Stimulated activated CD8-positive, alpha-beta memory T cell treated with anti-CD3 and anti-CD28 coated beads, Interleukin-15, amount 100 ng/mL, for 1 hour (primary cell): ENCODE data around the gene PPP1R13L.

Experiments used
- DNase-seq: peaks from one replicate; pipeline ENCODE4 v3.0.0-alpha.2; 2020; ENCODE audit warnings: low read depth

The PPP1R13L gene

DNA sequence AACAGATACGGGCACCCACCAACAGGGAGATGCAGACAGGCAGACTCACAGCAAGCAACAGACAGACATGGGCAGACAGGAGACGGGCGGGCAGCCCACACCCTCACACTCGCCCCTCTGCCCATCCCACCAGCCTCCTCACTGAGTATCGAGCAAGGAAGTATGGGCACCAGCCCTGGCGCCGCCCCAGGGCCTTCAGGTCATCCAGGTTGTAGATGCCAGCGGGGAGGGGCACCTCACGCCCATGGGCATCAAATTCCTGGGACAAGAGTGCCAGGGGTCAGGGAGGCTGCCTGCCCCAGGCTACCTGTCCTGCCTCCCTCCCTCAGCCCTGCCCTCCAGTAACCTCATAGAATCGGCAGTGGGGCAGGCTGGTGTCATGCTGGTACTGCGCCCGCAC, 40.2 kb downstream of the PPP1R13L start:
- DNase-seq, result no peak

DNA sequence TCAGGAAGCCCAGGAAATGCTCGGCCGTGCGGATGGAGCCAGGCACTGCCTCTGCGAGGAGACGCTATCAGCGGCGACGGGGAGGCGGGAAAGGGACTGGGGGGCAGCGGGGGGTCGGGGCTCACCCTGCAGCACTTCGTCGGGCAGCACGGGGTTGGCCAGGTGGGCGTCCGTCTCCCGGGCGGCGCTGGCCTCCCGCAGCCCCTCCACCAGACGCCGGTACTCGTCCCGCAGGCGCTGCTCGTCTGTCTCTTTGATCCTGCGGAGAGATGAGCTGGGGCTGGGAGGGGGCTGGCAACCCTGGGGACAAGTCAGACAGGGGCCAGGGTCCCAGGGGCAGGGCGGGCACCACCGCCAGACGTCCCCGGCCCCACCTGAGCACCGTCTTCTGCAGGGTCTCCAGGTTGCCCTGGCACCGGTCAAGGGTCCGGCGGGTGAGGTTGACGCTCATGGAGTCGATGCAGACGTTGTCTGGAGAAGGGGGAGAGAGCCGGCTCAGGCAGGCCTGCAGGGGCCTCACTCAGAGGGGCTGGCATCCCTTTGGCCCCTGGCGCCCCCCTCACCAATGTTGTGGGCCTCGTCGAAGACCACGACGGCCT, 40.9 kb downstream of the PPP1R13L start:
- no peak for DNase-seq

DNA sequence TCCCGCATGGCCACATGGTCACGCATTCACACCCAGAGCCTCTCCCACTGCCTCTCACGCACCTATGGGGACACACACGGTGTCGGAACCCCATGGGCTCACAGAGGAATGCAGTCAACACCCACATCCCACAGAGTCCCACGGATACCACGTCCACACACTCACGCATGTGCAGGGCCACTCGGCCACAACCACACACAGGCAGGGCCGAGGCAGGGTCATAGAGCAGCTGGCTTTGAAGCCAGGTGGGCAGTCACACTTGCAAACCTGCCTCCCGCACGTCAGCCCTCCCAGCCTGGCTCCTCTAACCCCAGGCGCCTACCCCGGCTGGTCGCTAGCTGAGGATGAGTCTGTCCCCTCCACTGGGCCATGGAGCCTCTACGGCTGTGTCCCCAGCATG, 42.6 kb downstream of the PPP1R13L start:
- no peak for DNase-seq

GRCh38 chr19:45361608-45362007, 43.3 kb downstream of the PPP1R13L start:
- no peak for DNase-seq

DNA sequence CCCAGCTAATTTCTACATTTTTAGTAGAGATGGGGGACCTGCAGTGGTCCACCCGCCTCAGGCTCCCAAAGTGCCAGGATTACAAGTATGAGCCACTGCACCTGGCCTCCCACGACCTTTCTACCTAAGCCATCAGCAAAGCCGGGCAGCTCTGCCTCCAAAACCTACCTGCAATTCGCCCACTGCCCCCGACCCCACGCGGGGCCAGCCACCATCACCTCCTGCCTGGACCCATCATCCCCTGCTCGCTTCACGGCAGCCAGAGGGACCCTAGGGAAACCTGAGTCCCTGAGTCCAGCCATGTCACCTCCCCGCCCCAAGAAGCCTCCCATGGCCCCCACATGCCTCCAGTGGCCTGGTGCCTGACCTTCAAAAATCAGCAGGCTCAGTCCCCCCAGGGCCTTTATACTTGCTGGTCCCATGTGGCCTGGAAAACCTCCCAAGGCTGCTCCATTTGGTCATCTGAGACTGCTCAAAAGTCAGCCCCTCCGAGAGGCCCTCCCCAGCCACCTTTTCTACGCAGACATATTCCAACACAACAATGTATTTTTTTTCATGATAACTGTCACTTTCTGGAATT, 46.6 kb downstream of the PPP1R13L start:
- DNase-seq, result no peak

DNA sequence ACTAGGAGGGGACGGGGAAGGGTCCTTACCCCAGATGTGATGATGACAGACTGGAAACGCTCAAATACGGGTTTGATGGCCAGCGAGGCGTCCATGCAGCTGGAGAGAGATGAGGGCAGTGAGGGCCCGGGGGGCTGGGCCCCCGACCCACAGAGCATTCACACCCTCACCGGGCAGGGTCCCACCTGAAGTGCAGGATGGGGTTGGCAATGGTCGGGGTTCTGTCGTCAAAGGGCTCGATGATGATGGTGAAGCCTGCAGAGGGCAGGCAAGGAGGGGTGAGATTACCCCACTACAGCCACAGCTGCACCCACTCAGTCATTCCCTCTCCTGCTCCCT, 47.5 kb downstream of the PPP1R13L start:
- no peak for DNase-seq

GRCh38 chr19:45356760-45357444, 48.0 kb downstream of the PPP1R13L start:
- no peak for DNase-seq

DNA sequence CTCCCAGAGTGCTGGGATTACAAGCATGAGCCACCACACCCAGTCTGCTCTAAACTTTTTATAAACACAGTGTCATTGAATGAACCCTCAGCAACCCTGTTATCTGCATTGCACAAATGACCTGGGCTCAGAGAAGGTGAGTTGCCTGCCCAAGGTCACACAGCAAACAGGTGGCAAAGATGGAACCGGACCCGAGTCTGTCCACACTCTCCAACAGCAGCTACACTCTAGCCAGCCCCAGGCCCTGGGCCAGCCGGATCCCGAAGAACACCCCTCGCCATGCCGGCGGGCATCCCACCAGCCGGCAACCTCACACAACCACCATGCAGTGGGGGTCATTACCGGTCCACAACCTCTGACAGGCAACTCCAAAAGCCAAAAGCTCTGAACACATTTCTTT, 49.0 kb downstream of the PPP1R13L start:
- DNase-seq, result no peak

DNA sequence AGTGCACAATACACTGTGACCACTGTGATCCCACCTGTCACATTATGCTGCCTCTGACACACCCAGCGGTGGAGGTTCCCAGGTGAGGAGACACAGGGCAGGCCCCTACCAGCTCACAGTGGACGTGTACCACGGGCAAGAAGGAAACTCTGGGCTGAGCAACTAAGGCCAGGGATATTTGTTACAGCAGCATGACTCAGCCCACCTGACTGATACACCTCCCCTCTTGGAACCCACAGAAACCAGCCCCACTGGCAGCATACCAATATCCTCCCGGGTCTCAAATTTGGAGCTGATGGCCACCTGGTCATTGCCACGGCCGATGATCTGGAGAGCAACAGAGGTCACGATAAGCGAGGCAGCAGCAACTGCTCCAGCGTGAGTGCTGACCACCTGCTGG, 49.5 kb downstream of the PPP1R13L start:
- DNase-seq, result no peak

- DNase-seq, result no peak
Measured at GRCh38 chr19:45354241-45354842, 50.5 kb downstream of the PPP1R13L start.

DNA sequence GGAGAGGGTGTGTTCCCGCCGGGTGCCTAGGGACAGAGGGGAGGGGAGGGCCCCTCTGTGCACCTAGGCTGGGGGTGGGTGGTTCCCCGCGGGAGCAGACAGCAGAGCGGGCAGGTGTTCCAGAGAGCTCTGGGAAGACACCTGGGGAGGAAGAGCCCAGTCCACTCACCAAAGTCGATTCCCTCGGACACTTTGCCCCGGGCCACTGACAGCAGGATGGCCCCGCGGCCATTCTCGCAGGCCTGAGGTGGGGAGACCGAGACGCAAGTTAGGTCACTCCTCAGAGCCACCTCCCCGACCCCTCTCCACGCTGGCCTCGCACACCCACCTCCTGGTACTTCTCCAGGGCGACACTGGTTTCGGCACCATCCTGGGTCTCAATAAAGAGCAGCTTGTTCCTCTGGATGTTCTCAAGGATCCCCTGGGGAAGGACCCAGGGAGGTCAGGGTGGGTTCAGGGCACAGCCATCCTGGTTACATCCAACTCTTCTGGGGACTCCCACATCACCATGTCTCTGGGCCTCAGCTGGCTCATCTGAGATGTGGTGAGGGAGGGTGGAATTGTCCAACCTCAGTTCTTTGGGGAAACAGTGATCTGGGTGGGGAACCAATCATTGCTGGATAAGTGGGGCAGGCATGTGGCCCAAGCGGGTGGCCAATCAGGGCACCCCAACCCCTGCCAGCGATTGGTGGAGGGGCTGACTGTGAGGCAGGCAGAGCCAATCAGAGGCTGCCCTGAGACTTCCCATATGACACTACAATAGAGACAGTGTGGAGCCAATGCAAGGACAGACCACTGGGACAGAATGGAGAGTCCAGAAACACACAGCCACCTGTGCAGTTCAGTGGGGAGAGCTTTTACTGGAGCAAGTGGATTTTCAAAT, 51.7 kb downstream of the PPP1R13L start:
- no peak for DNase-seq

- no peak for DNase-seq
Measured at GRCh38 chr19:45352471-45352870, 52.4 kb downstream of the PPP1R13L start.

GRCh38 chr19:45352062-45352461, 52.8 kb downstream of the PPP1R13L start:
- DNase-seq, result no peak

DNA sequence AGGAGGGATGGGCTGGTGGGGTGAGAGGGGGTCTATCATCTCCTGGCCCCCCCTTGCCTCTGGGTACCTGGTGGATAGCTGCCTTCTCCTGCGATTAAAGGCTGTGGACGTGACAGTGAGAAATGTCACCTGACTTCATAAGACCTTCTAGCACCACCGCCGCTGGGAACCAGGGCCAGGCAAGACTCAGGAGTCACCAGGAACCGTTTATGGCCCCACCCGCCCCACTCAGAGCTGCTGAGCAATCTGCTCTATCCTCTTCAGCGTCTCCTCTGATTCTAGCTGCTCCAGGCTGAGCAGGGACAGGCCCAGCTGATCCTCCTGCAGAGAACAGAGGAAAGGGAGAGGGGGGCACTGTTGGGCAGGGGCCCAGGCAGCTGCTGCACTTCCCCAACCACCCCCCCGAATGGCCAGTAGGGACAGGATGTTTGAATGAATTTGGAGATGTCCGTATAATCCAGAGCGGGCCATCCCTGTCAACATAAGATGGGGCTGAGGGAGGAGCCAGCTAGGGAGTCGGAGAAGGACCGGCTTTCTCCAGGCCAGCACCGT, 53.4 kb downstream of the PPP1R13L start:
- no peak for DNase-seq

GRCh38 chr19:45350477-45351058, 54.3 kb downstream of the PPP1R13L start:
- DNase-seq, result no peak

DNA sequence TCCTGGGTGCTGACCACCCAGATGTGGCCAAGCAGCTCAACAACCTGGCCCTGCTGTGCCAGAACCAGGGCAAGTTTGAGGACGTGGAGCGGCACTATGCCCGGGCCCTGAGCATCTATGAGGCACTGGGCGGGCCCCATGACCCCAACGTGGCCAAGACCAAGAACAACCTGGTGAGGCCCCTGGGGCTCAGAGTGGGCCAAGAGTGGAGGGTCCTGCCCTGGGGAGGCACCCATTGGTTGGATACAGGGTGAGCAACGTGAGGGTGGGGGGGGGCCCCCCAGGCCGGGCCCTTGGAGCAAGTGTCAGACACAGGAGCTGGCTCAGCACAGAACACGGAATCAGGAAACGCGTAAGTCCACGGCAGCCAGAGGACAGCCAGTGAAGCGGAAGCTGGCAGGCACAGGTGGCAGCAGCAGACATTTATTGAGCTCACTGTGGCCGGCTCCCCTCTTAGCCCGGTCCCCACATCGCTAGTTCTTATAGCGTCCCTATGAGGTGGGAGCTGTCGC, 55.4 kb downstream of the PPP1R13L start:
- DNase-seq, result no peak

- DNase-seq, result no peak
Measured at GRCh38 chr19:45349126-45349415, 55.8 kb downstream of the PPP1R13L start.

DNA sequence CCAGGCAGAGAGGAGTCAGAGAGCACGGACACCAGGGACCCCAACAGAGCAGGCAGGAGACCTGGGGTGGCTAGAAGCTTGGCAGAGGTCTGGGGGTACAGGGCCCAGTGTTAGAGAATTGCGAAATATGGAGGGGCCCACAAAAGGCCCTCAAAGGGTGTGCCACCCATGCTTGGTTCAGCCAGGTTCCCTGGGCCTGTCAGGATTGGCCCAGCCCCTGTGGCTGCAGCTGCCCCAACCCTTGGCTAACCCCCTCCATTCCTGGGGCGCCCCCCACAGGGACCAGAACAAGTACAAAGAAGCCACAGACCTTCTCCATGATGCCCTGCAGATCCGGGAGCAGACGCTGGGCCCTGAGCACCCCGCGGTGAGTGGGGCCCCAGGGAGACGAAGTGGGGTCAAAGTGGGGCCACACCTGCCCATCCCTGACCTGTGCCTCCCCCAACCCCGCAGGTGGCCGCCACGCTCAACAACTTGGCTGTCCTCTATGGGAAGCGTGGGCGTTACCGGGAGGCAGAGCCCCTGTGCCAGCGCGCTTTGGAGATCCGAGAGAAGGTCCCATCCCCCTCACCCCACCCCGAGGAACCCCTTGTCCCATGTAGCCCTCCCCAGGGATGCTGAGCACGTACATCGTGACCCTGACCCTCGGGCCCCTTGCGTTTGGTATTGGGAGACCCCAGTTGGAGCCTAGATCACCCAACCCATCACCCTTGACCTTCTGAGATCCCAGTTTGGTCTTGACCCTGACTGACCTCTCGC, 56.3 kb downstream of the PPP1R13L start:
- DNase-seq, result no peak

GRCh38 chr19:45347570-45348366, 57.1 kb downstream of the PPP1R13L start:
- DNase-seq, result no peak

DNA sequence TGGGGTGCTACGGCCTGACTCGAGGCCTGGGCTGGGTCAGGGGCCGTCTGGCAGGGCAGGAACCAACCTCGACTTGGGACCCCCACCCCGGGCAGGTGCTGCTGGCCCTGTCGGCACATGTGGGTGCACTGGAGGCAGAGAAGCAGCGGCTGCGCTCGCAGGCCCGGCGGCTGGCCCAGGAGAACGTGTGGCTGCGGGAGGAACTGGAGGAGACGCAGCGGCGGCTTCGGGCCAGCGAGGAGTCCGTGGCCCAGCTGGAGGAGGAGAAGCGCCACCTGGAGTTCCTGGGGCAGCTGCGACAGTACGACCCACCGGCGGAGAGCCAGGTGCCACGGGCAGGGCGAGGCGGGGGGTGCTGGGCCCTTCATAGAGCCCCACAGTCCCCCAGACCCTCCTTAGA, 58.4 kb downstream of the PPP1R13L start:
- no peak for DNase-seq
